ENCODE data around the gene TBC1D1. TPM values are rescaled to one million over a fixed set of nuclear protein-coding genes. Genes with fewer than 3 reads are reported as not detected.

Gene TBC1D1
- total and polyA plus RNA-seq, 2 experiments from 2014 or later = 53.9 to 151 TPM

DNA sequence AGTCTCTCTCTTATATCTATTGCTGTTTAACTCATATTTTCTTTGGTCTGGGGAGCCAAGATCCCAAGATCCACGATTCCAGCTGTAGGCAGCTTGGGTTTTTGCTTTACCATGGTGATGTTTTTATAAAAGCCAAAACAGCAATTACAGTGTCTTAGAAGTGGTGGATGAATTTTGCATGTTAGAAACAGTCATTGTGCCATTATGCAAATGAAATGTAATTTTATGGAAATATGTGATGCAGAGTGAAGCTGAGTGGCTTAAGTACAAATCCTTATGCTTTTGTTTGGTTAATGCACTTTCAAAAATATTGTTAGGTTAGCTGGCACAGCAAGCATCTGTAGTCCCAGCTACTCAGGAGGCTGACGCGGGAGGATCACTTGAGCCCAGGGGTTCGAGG lies 36.5 kb downstream of the TBC1D1 start (continued):
- TF ChIP-seq EZH2phosphoT487 (IDR thresholded peaks at IDR 0.05; ENCODE audit: unreplicated experiment) (no peak), CREB1 (CRISPR knock-in tag; IDR thresholded peaks at IDR 0.05; ENCODE audit: low read depth) (no peak), STAT1 (IDR thresholded peaks at IDR 0.05; ENCODE audit: unreplicated experiment) (no peak), ETS1 (IDR thresholded peaks at IDR 0.05) (no peak), NANOG (IDR thresholded peaks at IDR 0.05; ENCODE audit: borderline replicate concordance) (no peak), ZNF331 (CRISPR knock-in tag; IDR thresholded peaks at IDR 0.05; ENCODE audit: low read depth) (no peak), EZH2 (IDR thresholded peaks at IDR 0.05; ENCODE audit: low read depth, unreplicated experiment) (no peak), ZNF114 (CRISPR knock-in tag; IDR thresholded peaks at IDR 0.05) (no peak), CTCF (conservative IDR thresholded peaks at IDR 0.05; ENCODE audit: low read depth in 2 of 2) (no peak), JUNB (IDR thresholded peaks at IDR 0.05; ENCODE audit: unreplicated experiment) (no peak)
- TF ChIP-seq, protein P1, sequence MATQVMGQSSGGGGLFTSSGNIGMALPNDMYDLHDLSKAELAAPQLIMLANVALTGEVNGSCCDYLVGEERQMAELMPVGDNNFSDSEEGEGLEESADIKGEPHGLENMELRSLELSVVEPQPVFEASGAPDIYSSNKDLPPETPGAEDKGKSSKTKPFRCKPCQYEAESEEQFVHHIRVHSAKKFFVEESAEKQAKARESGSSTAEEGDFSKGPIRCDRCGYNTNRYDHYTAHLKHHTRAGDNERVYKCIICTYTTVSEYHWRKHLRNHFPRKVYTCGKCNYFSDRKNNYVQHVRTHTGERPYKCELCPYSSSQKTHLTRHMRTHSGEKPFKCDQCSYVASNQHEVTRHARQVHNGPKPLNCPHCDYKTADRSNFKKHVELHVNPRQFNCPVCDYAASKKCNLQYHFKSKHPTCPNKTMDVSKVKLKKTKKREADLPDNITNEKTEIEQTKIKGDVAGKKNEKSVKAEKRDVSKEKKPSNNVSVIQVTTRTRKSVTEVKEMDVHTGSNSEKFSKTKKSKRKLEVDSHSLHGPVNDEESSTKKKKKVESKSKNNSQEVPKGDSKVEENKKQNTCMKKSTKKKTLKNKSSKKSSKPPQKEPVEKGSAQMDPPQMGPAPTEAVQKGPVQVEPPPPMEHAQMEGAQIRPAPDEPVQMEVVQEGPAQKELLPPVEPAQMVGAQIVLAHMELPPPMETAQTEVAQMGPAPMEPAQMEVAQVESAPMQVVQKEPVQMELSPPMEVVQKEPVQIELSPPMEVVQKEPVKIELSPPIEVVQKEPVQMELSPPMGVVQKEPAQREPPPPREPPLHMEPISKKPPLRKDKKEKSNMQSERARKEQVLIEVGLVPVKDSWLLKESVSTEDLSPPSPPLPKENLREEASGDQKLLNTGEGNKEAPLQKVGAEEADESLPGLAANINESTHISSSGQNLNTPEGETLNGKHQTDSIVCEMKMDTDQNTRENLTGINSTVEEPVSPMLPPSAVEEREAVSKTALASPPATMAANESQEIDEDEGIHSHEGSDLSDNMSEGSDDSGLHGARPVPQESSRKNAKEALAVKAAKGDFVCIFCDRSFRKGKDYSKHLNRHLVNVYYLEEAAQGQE (IDR thresholded peaks at IDR 0.05; ENCODE audit: unreplicated experiment) = no peak

- Histone ChIP-seq H3K9me2 (ENCODE audit: insufficient read depth) (no peaks in the 10 kb centered on the region), H3K36me3 (ENCODE audit: insufficient read depth) (no peaks in the 10 kb centered on the region), H3K4me2 (no peak overlapping the region), H3K27ac (ENCODE audit: low read depth) (no peak overlapping the region), H3K4me1 (ENCODE audit: insufficient read depth) (peaks cover 11% of the 10 kb centered on the region; the same call in 1 of the 2 replicates), H3K79me2 (replicated peaks; ENCODE audit: insufficient read depth) (no peaks in the 10 kb centered on the region), H3K4me3 (no peak overlapping the region), H2AFZ (no peak overlapping the region), H4K20me1 (replicated peaks; ENCODE audit: insufficient read depth) (no peaks in the 10 kb centered on the region), H3F3A (replicated peaks; ENCODE audit: low read depth) (no peaks in the 10 kb centered on the region), H3K27me3 (ENCODE audit: insufficient read depth) (no peaks in the 10 kb centered on the region)
- no peak for ATAC-seq
- DNase-seq (ENCODE audit: low spot score) = no peak
- TF ChIP-seq, protein P2, sequence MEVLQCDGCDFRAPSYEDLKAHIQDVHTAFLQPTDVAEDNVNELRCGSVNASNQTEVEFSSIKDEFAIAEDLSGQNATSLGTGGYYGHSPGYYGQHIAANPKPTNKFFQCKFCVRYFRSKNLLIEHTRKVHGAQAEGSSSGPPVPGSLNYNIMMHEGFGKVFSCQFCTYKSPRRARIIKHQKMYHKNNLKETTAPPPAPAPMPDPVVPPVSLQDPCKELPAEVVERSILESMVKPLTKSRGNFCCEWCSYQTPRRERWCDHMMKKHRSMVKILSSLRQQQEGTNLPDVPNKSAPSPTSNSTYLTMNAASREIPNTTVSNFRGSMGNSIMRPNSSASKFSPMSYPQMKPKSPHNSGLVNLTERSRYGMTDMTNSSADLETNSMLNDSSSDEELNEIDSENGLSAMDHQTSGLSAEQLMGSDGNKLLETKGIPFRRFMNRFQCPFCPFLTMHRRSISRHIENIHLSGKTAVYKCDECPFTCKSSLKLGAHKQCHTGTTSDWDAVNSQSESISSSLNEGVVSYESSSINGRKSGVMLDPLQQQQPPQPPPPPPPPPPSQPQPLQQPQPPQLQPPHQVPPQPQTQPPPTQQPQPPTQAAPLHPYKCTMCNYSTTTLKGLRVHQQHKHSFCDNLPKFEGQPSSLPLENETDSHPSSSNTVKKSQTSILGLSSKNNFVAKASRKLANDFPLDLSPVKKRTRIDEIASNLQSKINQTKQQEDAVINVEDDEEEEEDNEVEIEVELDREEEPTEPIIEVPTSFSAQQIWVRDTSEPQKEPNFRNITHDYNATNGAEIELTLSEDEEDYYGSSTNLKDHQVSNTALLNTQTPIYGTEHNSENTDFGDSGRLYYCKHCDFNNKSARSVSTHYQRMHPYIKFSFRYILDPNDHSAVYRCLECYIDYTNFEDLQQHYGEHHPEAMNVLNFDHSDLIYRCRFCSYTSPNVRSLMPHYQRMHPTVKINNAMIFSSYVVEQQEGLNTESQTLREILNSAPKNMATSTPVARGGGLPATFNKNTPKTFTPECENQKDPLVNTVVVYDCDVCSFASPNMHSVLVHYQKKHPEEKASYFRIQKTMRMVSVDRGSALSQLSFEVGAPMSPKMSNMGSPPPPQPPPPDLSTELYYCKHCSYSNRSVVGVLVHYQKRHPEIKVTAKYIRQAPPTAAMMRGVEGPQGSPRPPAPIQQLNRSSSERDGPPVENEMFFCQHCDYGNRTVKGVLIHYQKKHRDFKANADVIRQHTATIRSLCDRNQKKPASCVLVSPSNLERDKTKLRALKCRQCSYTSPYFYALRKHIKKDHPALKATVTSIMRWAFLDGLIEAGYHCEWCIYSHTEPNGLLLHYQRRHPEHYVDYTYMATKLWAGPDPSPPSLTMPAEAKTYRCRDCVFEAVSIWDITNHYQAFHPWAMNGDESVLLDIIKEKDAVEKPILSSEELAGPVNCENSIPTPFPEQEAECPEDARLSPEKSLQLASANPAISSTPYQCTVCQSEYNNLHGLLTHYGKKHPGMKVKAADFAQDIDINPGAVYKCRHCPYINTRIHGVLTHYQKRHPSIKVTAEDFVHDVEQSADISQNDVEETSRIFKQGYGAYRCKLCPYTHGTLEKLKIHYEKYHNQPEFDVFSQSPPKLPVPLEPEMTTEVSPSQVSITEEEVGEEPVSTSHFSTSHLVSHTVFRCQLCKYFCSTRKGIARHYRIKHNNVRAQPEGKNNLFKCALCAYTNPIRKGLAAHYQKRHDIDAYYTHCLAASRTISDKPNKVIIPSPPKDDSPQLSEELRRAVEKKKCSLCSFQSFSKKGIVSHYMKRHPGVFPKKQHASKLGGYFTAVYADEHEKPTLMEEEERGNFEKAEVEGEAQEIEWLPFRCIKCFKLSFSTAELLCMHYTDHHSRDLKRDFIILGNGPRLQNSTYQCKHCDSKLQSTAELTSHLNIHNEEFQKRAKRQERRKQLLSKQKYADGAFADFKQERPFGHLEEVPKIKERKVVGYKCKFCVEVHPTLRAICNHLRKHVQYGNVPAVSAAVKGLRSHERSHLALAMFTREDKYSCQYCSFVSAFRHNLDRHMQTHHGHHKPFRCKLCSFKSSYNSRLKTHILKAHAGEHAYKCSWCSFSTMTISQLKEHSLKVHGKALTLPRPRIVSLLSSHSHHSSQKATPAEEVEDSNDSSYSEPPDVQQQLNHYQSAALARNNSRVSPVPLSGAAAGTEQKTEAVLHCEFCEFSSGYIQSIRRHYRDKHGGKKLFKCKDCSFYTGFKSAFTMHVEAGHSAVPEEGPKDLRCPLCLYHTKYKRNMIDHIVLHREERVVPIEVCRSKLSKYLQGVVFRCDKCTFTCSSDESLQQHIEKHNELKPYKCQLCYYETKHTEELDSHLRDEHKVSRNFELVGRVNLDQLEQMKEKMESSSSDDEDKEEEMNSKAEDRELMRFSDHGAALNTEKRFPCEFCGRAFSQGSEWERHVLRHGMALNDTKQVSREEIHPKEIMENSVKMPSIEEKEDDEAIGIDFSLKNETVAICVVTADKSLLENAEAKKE (CRISPR knock-in tag; IDR thresholded peaks at IDR 0.05) = no peak
- no peak overlapping the region for H3K4me3 Mint-ChIP-seq
- no peaks in the 10 kb centered on the region for H3K9me3 Mint-ChIP-seq
- H3K36me3 Mint-ChIP-seq (ENCODE audit: low read depth) = peaks cover 2% of the 10 kb centered on the region; the same call in 1 of the 3 replicates
- H3K4me1 Mint-ChIP-seq = peaks cover 20% of the 10 kb centered on the region
- H3K27ac Mint-ChIP-seq = no peak overlapping the region
- H3K27me3 Mint-ChIP-seq (ENCODE audit: insufficient read depth, low read depth, poor library complexity) = no peaks in the 10 kb centered on the region
Measured at GRCh38 chr4:37928426-37929416, 37.8 kb downstream of the TBC1D1 start.

Data from GM23338 (cell line).